ENCODE results near the gene PHACTR3. TPM values are rescaled to one million over a fixed set of nuclear protein-coding genes. Genes with fewer than 3 reads are reported as not detected.

Gene PHACTR3
- total RNA-seq, 6 donors from 2014 or later, result 5.5 to 30.8 (median 11.4) TPM

DNA sequence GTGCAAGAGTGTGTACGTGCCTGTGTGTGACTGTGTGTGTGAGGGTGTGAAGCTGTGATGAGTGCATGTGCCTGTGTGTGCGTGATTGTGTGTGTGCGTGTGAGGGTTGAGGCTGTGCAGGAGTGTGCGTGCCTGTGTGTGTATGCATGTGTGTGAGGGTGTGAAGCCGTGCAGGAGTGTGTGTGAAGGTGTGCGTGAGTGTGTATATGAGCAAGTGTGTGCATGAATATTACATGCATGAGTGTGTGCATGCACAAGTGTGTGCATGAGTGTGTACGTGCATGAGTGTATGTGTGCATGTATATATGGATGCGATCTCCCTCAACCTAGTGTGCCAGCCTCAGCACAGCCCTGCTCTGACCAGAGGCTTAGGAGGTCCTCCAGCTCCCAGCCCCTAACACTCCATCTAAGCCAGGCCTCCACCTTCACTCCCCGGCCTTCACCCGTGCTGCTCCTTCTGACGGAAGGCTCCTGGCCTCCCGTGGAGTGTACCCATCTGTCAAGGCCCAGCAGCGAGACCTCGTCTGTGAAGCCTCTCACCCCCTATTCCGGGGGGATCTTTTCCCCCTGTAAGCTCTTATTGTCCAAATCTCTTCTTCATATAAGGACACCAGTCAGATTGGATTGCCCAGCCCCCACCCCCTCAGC, 19.9 kb upstream of the PHACTR3 start:
- 84 to 85% methylated on average over 15 of the region's 15 CpGs for WGBS, 2 donors

DNA sequence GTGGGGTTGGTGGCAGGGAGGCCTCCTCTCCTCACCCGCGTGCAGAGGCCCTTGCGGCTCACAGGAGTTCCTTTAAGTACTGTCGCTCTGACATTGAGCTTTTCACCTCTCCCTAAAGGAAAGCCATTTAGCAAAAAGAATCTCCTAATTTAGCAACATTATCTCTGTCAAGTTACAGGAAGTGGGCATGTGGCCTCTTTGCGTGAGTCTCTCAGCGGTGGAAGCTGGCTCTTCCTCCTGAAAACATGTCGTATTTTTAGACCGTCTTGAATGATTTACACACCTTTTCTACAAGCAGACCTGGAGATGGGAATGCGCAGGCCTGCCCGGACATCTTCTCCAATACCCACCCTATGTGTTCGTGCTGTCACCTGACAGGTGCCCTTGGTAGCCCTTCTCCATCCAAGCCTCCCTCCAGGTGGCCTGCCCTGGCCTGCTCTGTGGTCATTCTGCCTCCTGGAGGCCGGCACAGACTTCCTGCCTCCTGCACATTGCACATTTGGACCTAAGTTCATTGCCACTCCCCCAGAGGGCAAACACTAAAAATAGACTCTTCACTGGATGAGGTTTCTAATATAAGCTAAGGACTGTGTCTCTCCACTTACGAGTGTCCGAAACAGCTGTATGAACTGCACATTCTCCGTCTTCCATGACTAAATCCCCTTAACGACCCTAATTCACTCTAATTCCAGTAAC, 18.5 kb upstream of the PHACTR3 start:
- Histone ChIP-seq H3K27ac (no peak overlapping the region), H3K9me3 (peaks cover 0 to 5% (median 0%) of the 10 kb centered on the region in 4 donors), H3K4me1 (no peaks in the 10 kb centered on the region), H3K4me3 (no peak overlapping the region), H3K36me3 (no peaks in the 10 kb centered on the region), H3K27me3 (no peaks in the 10 kb centered on the region)
- WGBS, 2 donors, result 54 to 64% methylated on average over 13 to 16 of the region's 16 CpGs
- no peak for TF ChIP-seq EP300 (IDR thresholded peaks at IDR 0.05)
- no peak for TF ChIP-seq POLR2A (IDR thresholded peaks at IDR 0.05)
- no peak for TF ChIP-seq POLR2AphosphoS5 (IDR thresholded peaks at IDR 0.05)
- TF ChIP-seq, protein P1, sequence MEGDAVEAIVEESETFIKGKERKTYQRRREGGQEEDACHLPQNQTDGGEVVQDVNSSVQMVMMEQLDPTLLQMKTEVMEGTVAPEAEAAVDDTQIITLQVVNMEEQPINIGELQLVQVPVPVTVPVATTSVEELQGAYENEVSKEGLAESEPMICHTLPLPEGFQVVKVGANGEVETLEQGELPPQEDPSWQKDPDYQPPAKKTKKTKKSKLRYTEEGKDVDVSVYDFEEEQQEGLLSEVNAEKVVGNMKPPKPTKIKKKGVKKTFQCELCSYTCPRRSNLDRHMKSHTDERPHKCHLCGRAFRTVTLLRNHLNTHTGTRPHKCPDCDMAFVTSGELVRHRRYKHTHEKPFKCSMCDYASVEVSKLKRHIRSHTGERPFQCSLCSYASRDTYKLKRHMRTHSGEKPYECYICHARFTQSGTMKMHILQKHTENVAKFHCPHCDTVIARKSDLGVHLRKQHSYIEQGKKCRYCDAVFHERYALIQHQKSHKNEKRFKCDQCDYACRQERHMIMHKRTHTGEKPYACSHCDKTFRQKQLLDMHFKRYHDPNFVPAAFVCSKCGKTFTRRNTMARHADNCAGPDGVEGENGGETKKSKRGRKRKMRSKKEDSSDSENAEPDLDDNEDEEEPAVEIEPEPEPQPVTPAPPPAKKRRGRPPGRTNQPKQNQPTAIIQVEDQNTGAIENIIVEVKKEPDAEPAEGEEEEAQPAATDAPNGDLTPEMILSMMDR (IDR thresholded peaks at IDR 0.05), result no peak
- no peak for DNase-seq
- ATAC-seq (ENCODE audit: low FRiP score in 2 of 2), result no peak

More for the DNA sequence above, 19.9 kb upstream of the PHACTR3 start:
- Histone ChIP-seq H3K27me3 (peaks cover 0 to 3% (median 0%) of the 10 kb centered on the region in 4 donors), H3K36me3 (no peaks in the 10 kb centered on the region), H3K9me3 (peaks cover 0 to 5% (median 0%) of the 10 kb centered on the region in 4 donors), H3K4me1 (no peaks in the 10 kb centered on the region), H3K4me3 (no peak overlapping the region), H3K27ac (no peak overlapping the region)
- TF ChIP-seq EP300 (IDR thresholded peaks at IDR 0.05) (no peak), POLR2A (IDR thresholded peaks at IDR 0.05) (no peak), POLR2AphosphoS5 (IDR thresholded peaks at IDR 0.05) (no peak)
- TF ChIP-seq, protein P1 (IDR thresholded peaks at IDR 0.05), result no peak
- ATAC-seq (ENCODE audit: low FRiP score in 2 of 2) (no peak), DNase-seq (no peak)

DNA sequence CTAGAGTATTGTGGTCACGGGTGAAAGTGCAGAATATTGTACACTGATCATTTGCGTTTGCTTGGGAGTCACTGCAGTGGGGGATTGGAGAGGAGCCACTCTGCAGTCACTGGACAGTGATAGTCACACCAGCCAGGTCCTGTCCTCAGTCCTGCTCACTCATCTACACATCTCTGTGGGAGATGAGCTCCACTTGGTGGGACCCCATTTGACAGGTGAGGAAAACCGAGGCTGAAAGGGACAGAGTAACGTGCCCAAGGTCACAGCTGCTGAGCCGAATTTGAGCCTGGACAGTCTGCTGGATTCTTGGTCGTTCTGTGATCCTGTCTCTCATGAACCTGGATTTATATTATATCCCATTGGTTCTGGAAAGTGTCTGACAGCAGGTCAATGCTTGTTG, 17.7 kb upstream of the PHACTR3 start:
- Histone ChIP-seq H3K4me3 (no peak overlapping the region), H3K27me3 (no peaks in the 10 kb centered on the region), H3K4me1 (no peaks in the 10 kb centered on the region), H3K9me3 (peaks cover 0 to 5% (median 0%) of the 10 kb centered on the region in 4 donors), H3K36me3 (no peaks in the 10 kb centered on the region), H3K27ac (no peak overlapping the region)
- no peak for ATAC-seq (ENCODE audit: low FRiP score in 2 of 2)
- no peak for DNase-seq
- TF ChIP-seq POLR2AphosphoS5 (IDR thresholded peaks at IDR 0.05), result no peak
- 81 to 89% methylated on average over 6 of the region's 6 CpGs for WGBS, 2 donors

DNA sequence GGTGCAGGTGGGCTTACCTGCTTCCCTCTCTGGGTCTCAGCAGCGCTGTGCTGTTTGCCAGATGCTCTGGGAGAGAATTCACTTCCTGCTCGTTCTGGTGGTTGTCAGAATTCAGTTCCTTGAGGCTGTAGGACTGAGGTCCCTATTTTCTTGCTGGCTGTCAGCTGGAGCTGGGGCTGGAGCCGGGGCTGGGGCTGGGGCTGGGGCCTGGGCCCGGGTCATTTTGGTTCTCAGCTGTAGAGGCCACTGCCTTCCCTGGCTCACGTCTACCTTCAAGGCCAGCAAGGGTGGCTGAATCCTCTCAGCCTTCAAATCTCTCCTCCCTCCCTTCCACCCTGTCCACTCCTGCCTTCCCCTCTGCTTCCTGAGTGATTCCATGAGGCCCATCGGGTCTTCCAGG, 16.8 kb upstream of the PHACTR3 start:
- Histone ChIP-seq H3K27ac (no peak overlapping the region), H3K9me3 (peaks cover 0 to 5% (median 0%) of the 10 kb centered on the region in 4 donors), H3K4me3 (no peak overlapping the region), H3K4me1 (no peaks in the 10 kb centered on the region), H3K27me3 (no peaks in the 10 kb centered on the region), H3K36me3 (no peaks in the 10 kb centered on the region)
- peak in 1 of 2 donors; percentile 52 for DNase-seq
- WGBS, 2 donors, result 68 to 77% methylated on average over 5 to 6 of the region's 6 CpGs
- TF ChIP-seq POLR2A (IDR thresholded peaks at IDR 0.05), result no peak
- TF ChIP-seq, protein P1 (IDR thresholded peaks at IDR 0.05), result no peak
- TF ChIP-seq EP300 (IDR thresholded peaks at IDR 0.05), result no peak
- ATAC-seq (ENCODE audit: low FRiP score in 2 of 2), result no peak

DNA sequence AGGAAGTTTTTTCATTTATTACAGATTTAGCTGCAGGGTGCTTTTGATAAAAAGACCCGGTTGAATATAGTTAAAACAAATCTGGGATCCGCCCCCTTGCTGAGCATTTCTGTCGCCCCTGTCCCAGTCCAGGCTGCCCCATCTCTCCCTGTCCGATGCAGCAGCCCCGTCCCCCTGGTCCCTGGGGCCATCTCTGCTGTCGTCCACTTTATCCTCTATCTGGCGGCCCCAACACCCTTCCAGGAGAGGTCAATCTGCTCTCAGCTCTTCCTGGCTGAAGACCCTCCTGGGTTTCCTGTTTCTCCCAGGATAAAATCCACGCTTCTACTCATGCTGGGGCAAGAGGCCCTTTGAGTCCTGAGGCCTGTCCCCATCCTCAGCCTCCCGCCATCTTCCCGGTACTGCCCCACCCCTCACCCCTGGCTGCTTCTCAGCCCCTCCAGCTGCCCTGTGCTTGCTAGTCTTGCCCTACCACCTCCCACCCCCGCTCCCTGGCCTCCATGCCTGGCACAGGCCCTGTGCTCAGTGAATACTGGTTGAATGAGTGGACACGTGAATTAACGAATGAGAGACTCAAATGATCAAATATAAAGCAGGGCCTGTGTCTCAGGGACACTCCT, 16.0 kb upstream of the PHACTR3 start:
- Histone ChIP-seq H3K36me3 (no peaks in the 10 kb centered on the region), H3K4me1 (no peaks in the 10 kb centered on the region), H3K27ac (no peak overlapping the region), H3K9me3 (peaks cover 0 to 5% (median 0%) of the 10 kb centered on the region in 4 donors), H3K27me3 (no peaks in the 10 kb centered on the region), H3K4me3 (no peak overlapping the region)
- ATAC-seq (ENCODE audit: low FRiP score in 2 of 2), result no peak
- no peak for DNase-seq
- WGBS, 2 donors, result 84 to 89% methylated on average over 13 of the region's 13 CpGs
- TF ChIP-seq POLR2A (IDR thresholded peaks at IDR 0.05), result no peak
- no peak for TF ChIP-seq POLR2AphosphoS5 (IDR thresholded peaks at IDR 0.05)
- TF ChIP-seq, protein P1 (IDR thresholded peaks at IDR 0.05), result no peak
- no peak for TF ChIP-seq EP300 (IDR thresholded peaks at IDR 0.05)
